ENCODE data around the gene ZFYVE28.

Gene ZFYVE28

GRCh38 chr4:2426069-2426397 lies 7.6 kb upstream of the ZFYVE28 start:
- peaks cover 12% of the 10 kb centered on the region for H3K27me3 ChIP-seq (ENCODE audit: control insufficient read depth, low read length)
- H3K9me2 ChIP-seq (replicated peaks; ENCODE audit: control insufficient read depth, low read length) = no peaks in the 10 kb centered on the region
- H4K20me1 ChIP-seq (ENCODE audit: control insufficient read depth, insufficient read depth, low read depth, low read length) = no peaks in the 10 kb centered on the region
- H3K4me2 ChIP-seq (ENCODE audit: low read length) = no peak overlapping the region
- no peaks in the 10 kb centered on the region for H3K9me3 ChIP-seq (ENCODE audit: control insufficient read depth, insufficient read depth, low read length)
- H3K79me2 ChIP-seq (ENCODE audit: control insufficient read depth, low read length) = no peaks in the 10 kb centered on the region
- no peak overlapping the region for H3K27ac ChIP-seq (ENCODE audit: low read depth, low read length)
- peaks cover 4% of the 10 kb centered on the region; the same call in 1 of the 2 replicates for H3K4me1 ChIP-seq (ENCODE audit: control insufficient read depth, low read length)
- H3F3A ChIP-seq (ENCODE audit: control insufficient read depth, insufficient read depth) = no peaks in the 10 kb centered on the region
- no peak for TF ChIP-seq EZH2phosphoT487 (IDR thresholded peaks at IDR 0.05; ENCODE audit: borderline replicate concordance, low read length)
- TF ChIP-seq, protein P1, sequence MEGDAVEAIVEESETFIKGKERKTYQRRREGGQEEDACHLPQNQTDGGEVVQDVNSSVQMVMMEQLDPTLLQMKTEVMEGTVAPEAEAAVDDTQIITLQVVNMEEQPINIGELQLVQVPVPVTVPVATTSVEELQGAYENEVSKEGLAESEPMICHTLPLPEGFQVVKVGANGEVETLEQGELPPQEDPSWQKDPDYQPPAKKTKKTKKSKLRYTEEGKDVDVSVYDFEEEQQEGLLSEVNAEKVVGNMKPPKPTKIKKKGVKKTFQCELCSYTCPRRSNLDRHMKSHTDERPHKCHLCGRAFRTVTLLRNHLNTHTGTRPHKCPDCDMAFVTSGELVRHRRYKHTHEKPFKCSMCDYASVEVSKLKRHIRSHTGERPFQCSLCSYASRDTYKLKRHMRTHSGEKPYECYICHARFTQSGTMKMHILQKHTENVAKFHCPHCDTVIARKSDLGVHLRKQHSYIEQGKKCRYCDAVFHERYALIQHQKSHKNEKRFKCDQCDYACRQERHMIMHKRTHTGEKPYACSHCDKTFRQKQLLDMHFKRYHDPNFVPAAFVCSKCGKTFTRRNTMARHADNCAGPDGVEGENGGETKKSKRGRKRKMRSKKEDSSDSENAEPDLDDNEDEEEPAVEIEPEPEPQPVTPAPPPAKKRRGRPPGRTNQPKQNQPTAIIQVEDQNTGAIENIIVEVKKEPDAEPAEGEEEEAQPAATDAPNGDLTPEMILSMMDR (IDR thresholded peaks at IDR 0.05; ENCODE audit: low read depth, low read length, poor library complexity, severe bottlenecking) = no peak
- H3K36me3 ChIP-seq (ENCODE audit: control insufficient read depth, low read length) = no peaks in the 10 kb centered on the region
- H3K4me3 ChIP-seq (ENCODE audit: low read length) = no peak overlapping the region

- no peaks in the 10 kb centered on the region for H3K36me3 ChIP-seq (ENCODE audit: control insufficient read depth, low read length)
- no peak overlapping the region for H3K4me2 ChIP-seq (ENCODE audit: low read length)
- H4K20me1 ChIP-seq (ENCODE audit: control insufficient read depth, insufficient read depth, low read depth, low read length) = no peaks in the 10 kb centered on the region
- H3K27ac ChIP-seq (ENCODE audit: low read depth, low read length) = no peak overlapping the region
- H3K9me2 ChIP-seq (replicated peaks; ENCODE audit: control insufficient read depth, low read length) = no peaks in the 10 kb centered on the region
- H3K9me3 ChIP-seq (ENCODE audit: control insufficient read depth, insufficient read depth, low read length) = no peaks in the 10 kb centered on the region
- H3K4me3 ChIP-seq (ENCODE audit: low read length) = no peak overlapping the region
- TF ChIP-seq, protein P1 (IDR thresholded peaks at IDR 0.05; ENCODE audit: low read depth, low read length, poor library complexity, severe bottlenecking) = no peak
- no peak for TF ChIP-seq EZH2phosphoT487 (IDR thresholded peaks at IDR 0.05; ENCODE audit: borderline replicate concordance, low read length)
- peaks cover 17% of the 10 kb centered on the region for H3K27me3 ChIP-seq (ENCODE audit: control insufficient read depth, low read length)
- no peaks in the 10 kb centered on the region for H3F3A ChIP-seq (ENCODE audit: control insufficient read depth, insufficient read depth)
- H3K4me1 ChIP-seq (ENCODE audit: control insufficient read depth, low read length) = peaks cover 4% of the 10 kb centered on the region; the same call in 1 of the 2 replicates
- H3K79me2 ChIP-seq (ENCODE audit: control insufficient read depth, low read length) = no peaks in the 10 kb centered on the region
Observed at GRCh38 chr4:2425386-2426068, 7.1 kb upstream of the ZFYVE28 start.

DNA sequence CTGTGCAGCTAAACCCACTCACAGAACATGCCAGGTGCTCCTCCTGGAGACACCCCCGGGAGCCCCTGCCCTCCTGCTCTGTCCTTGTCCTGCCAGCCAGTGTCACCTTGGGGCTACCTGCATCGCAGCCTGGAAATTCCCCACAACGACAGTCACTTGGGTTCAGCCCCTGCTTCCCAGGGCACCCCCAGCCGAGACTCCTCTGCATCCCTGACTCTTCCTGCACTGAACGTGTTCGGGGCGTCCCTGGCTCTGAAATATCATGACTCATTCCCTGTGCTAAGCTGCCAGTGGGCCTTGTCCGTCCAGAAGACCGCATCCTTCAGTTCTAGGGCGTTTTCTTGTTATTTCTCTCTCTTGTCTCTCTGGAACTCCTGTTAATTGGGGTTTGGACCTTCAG lies 6.1 kb upstream of the ZFYVE28 start:
- Histone ChIP-seq H3K4me2 (ENCODE audit: low read length) (no peak overlapping the region), H3K36me3 (ENCODE audit: control insufficient read depth, low read length) (no peaks in the 10 kb centered on the region), H3K27me3 (ENCODE audit: control insufficient read depth, low read length) (peaks cover 27% of the 10 kb centered on the region), H3K27ac (ENCODE audit: low read depth, low read length) (no peak overlapping the region), H3K79me2 (ENCODE audit: control insufficient read depth, low read length) (no peaks in the 10 kb centered on the region), H3K4me3 (ENCODE audit: low read length) (no peak overlapping the region), H3K4me1 (ENCODE audit: control insufficient read depth, low read length) (peaks cover 4% of the 10 kb centered on the region), H4K20me1 (ENCODE audit: control insufficient read depth, insufficient read depth, low read depth, low read length) (no peaks in the 10 kb centered on the region), H3K9me2 (replicated peaks; ENCODE audit: control insufficient read depth, low read length) (no peaks in the 10 kb centered on the region), H3F3A (ENCODE audit: control insufficient read depth, insufficient read depth) (no peaks in the 10 kb centered on the region), H3K9me3 (ENCODE audit: control insufficient read depth, insufficient read depth, low read length) (no peaks in the 10 kb centered on the region)
- TF ChIP-seq EZH2phosphoT487 (IDR thresholded peaks at IDR 0.05; ENCODE audit: borderline replicate concordance, low read length) = no peak
- TF ChIP-seq, protein P1 (IDR thresholded peaks at IDR 0.05; ENCODE audit: low read depth, low read length, poor library complexity, severe bottlenecking) = no peak
